A673 (cell line): ENCODE measurements around the gene CGB1.

ENCODE experiments used
- EZH2 ChIP-seq: fragments of 200-600 bp; sonication (generic); IDR thresholded peaks from 2 replicates; pipeline ENCODE4 v1.6.1; 2017; ENCODE audit warnings: borderline replicate concordance, low read depth, mild to moderate bottlenecking, mixed read lengths, antibody characterized with exemption, low read length; ENCODE audit not compliant: poor library complexity, severe bottlenecking
- TF ChIP-seq, protein P1 (sequence below): fragments of 300-800, 200-600 bp; sonication (generic); conservative IDR thresholded peaks from 2 replicates; pipeline ENCODE4 v1.5.1; 2017; ENCODE audit warnings: low read depth, mild to moderate bottlenecking, antibody characterized with exemption, low read length, moderate library complexity, mixed read lengths

GRCh38 chr19:49014123-49014869 is 22.4 kb downstream of the CGB1 start:
- TF ChIP-seq, protein P1, sequence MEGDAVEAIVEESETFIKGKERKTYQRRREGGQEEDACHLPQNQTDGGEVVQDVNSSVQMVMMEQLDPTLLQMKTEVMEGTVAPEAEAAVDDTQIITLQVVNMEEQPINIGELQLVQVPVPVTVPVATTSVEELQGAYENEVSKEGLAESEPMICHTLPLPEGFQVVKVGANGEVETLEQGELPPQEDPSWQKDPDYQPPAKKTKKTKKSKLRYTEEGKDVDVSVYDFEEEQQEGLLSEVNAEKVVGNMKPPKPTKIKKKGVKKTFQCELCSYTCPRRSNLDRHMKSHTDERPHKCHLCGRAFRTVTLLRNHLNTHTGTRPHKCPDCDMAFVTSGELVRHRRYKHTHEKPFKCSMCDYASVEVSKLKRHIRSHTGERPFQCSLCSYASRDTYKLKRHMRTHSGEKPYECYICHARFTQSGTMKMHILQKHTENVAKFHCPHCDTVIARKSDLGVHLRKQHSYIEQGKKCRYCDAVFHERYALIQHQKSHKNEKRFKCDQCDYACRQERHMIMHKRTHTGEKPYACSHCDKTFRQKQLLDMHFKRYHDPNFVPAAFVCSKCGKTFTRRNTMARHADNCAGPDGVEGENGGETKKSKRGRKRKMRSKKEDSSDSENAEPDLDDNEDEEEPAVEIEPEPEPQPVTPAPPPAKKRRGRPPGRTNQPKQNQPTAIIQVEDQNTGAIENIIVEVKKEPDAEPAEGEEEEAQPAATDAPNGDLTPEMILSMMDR = no peak
- no peak for TF ChIP-seq EZH2
